WERI-Rb-1 (cell line): ENCODE results near the gene PRORP.

Source experiments
- DNase-seq: peaks from one replicate; pipeline ENCODE4 v3.0.0-alpha.2; 2020
- H3K27ac ChIP-seq: fragments of 250-450 bp; sonication (Bioruptor Pico); 2 replicates; pipeline ENCODE4 v1.5.1; 2020; ENCODE audit warnings: mild to moderate bottlenecking, moderate library complexity
- H3K27me3 ChIP-seq: fragments of 250-450 bp; sonication (Bioruptor Pico); 2 replicates; pipeline ENCODE4 v1.5.1; 2021; ENCODE audit warnings: mild to moderate bottlenecking, low read depth, moderate library complexity; ENCODE audit not compliant: insufficient read depth, severe bottlenecking
- H3K36me3 ChIP-seq: fragments of 250-450 bp; sonication (Bioruptor Pico); 2 replicates; pipeline ENCODE4 v1.5.1; 2020; ENCODE audit warnings: mild to moderate bottlenecking, moderate library complexity
- H3K4me3 ChIP-seq: 2 replicates; pipeline ENCODE4 v1.5.1; 2011; ENCODE audit warnings: low read depth, mild to moderate bottlenecking, control low read depth, low read length
- H3K9me3 ChIP-seq: fragments of 250-450 bp; sonication (Bioruptor Pico); 2 replicates; pipeline ENCODE4 v1.5.1; 2021; ENCODE audit warnings: mild to moderate bottlenecking, moderate library complexity; ENCODE audit not compliant: severe bottlenecking
- CTCF ChIP-seq: IDR thresholded peaks from 2 replicates; pipeline ENCODE4 v1.5.1; 2011; ENCODE audit warnings: low read depth, mild to moderate bottlenecking, control low read depth, inconsistent platforms, low read length

PRORP gene

DNA sequence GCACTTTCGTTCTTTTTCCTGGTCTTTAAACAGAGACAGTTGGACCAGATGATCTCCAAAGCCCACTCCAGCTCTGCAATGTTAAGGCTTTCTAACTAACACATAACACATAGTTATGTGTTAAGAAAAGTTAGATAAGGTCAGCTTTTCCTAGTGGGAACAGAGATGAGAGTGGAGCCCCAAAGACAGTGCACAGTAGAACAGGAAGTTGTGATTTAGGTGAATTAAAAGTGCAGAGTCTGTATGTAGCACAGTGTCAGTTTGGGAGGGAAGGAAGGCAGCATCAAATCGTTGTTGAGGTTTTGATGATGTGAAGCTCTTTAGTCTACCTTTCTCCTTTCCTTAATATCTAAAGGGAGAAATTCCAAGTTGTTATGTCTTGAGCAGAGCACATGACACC lies 31.7 kb downstream of the PRORP start:
- Histone ChIP-seq H3K27ac (no peak overlapping the region), H3K27me3 (no peaks in the 10 kb centered on the region), H3K36me3 (no peaks in the 10 kb centered on the region), H3K9me3 (no peaks in the 10 kb centered on the region), H3K4me3 (no peak overlapping the region)
- no peak for TF ChIP-seq CTCF
- DNase-seq = no peak

DNA sequence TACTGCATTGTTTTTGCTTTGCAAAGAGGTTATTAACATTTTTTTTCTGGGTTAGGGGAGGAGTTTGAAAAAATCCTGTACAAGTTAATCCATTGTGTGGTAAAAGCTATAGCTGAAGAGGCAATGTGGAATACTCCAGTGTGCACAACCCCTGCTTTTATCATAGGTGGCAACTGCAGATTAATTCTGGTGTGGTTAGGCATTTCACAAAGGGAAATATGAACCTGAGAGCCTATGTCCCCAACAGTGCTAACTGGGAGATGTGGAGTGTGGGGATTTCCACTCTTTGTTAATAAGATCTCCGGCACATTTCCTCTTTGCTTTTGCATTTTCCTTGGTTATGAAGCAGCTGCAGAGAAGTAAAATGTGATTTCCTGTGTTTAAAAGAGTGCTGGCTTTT lies 33.6 kb downstream of the PRORP start:
- Histone ChIP-seq H3K36me3 (no peaks in the 10 kb centered on the region), H3K27ac (no peak overlapping the region), H3K4me3 (no peak overlapping the region), H3K27me3 (no peaks in the 10 kb centered on the region), H3K9me3 (no peaks in the 10 kb centered on the region)
- no peak for TF ChIP-seq CTCF
- DNase-seq = no peak

GRCh38 chr14:35158491-35158890 lies 36.1 kb downstream of the PRORP start:
- TF ChIP-seq CTCF = no peak
- no peak overlapping the region for H3K4me3 ChIP-seq
- no peaks in the 10 kb centered on the region for H3K9me3 ChIP-seq
- no peak overlapping the region for H3K27ac ChIP-seq
- DNase-seq = no peak
- no peaks in the 10 kb centered on the region for H3K36me3 ChIP-seq
- no peaks in the 10 kb centered on the region for H3K27me3 ChIP-seq

GRCh38 chr14:35158951-35159653 lies 36.8 kb downstream of the PRORP start:
- no peak for DNase-seq
- TF ChIP-seq CTCF = no peak
- H3K36me3 ChIP-seq = no peaks in the 10 kb centered on the region
- H3K27ac ChIP-seq = no peak overlapping the region
- H3K4me3 ChIP-seq = no peak overlapping the region
- no peaks in the 10 kb centered on the region for H3K9me3 ChIP-seq
- no peaks in the 10 kb centered on the region for H3K27me3 ChIP-seq

GRCh38 chr14:35159742-35160409 lies 37.5 kb downstream of the PRORP start:
- Histone ChIP-seq H3K9me3 (no peaks in the 10 kb centered on the region), H3K27ac (no peak overlapping the region), H3K27me3 (no peaks in the 10 kb centered on the region), H3K4me3 (no peak overlapping the region), H3K36me3 (no peaks in the 10 kb centered on the region)
- no peak for DNase-seq
- no peak for TF ChIP-seq CTCF
